ENCODE measurements around the gene SDCCAG8.
A peak's percentile ranks its signal among the peaks of the same experiment; 100 is the strongest.

Gene SDCCAG8

DNA sequence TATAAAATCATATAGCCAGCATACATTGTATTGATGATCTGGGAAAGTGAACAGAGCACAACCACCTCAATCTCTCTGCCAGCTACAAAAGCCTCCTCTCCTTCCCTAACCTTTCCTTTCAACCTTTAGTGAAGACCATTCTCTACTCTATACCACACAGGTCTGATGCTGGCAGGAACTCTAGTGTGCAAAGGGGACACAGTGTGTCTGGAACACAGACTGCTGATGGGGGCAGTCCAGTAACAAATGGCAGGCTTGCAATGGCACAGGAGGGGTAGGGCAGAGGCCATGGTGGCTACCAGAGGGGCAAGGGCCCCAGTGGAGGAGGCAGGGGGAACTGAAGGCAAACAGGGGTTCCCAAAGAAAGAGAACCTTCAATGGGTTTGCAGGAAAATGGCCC lies 37.8 kb upstream of the SDCCAG8 start:
- CTCF ChIA-PET: no interaction called here
- no peak for DNase-seq (ENCODE audit: extremely low spot score)
- no peak for TF ChIP-seq SUZ12 (IDR thresholded peaks at IDR 0.05)
- no peak for TF ChIP-seq ZNF384 (IDR thresholded peaks at IDR 0.05)
- TF ChIP-seq ARNT (IDR thresholded peaks at IDR 0.05): no peak
- no peak for TF ChIP-seq FOXM1 (IDR thresholded peaks at IDR 0.05; ENCODE audit: borderline replicate concordance)
- TF ChIP-seq CTBP1 (IDR thresholded peaks at IDR 0.05; ENCODE audit: borderline replicate concordance): no peak
- TF ChIP-seq TARDBP (IDR thresholded peaks at IDR 0.05): no peak
- no peak for TF ChIP-seq FOXK2 (IDR thresholded peaks at IDR 0.05)
- no peak for TF ChIP-seq NFRKB (IDR thresholded peaks at IDR 0.05)
- TF ChIP-seq BHLHE40 (IDR thresholded peaks at IDR 0.05; ENCODE audit: borderline replicate concordance): no peak
- no peak for TF ChIP-seq LEF1 (IDR thresholded peaks at IDR 0.05; ENCODE audit: borderline replicate concordance)
- no peak for TF ChIP-seq HDGF (IDR thresholded peaks at IDR 0.05; ENCODE audit: borderline replicate concordance)
- TF ChIP-seq ELF4 (IDR thresholded peaks at IDR 0.05): no peak
- TF ChIP-seq L3MBTL2 (conservative IDR thresholded peaks at IDR 0.05): no peak
- TF ChIP-seq, protein P1, sequence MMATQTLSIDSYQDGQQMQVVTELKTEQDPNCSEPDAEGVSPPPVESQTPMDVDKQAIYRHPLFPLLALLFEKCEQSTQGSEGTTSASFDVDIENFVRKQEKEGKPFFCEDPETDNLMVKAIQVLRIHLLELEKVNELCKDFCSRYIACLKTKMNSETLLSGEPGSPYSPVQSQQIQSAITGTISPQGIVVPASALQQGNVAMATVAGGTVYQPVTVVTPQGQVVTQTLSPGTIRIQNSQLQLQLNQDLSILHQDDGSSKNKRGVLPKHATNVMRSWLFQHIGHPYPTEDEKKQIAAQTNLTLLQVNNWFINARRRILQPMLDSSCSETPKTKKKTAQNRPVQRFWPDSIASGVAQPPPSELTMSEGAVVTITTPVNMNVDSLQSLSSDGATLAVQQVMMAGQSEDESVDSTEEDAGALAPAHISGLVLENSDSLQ (IDR thresholded peaks at IDR 0.05): no peak
- no peak for TF ChIP-seq SP1 (IDR thresholded peaks at IDR 0.05)
- no peak for TF ChIP-seq FOXA1 (IDR thresholded peaks at IDR 0.05)
- POLR2A ChIA-PET: interaction anchor here (0.9 kb wide), 1 partner anchor 38 kb away, joined by 3 read pairs; the partner anchor contains the start of gene SDCCAG8

GRCh38 chr1:243227622-243228021 lies 28.2 kb upstream of the SDCCAG8 start:
- TF ChIP-seq TARDBP (IDR thresholded peaks at IDR 0.05) (no peak), FOXK2 (IDR thresholded peaks at IDR 0.05) (no peak), HDGF (IDR thresholded peaks at IDR 0.05; ENCODE audit: borderline replicate concordance) (no peak), FOXM1 (IDR thresholded peaks at IDR 0.05; ENCODE audit: borderline replicate concordance) (no peak), ZNF384 (IDR thresholded peaks at IDR 0.05) (no peak), FOXA1 (IDR thresholded peaks at IDR 0.05) (no peak)
- TF ChIP-seq, protein P1 (IDR thresholded peaks at IDR 0.05): no peak
- DNase-seq (ENCODE audit: extremely low spot score): no peak
- ChIA-PET POLR2A (no interaction called here), CTCF (no interaction called here)

DNA sequence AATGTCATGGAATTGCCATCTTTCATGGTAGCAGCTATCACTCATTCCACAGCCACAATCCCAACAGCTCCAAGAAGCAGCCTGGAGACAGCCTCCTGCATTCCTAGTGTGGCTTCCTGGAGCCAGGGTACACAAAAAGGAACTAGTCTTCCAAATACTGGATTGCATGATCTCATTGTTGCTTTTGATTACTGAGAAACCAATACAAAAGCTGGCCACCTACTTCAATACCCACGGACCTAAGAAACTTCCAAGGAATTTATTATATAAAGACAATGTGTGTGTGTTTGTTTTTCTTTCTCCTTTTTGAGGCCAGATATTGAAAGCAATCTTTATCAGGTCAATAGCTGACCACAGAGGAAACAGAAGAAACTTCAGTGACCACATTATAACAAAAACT lies 26.3 kb upstream of the SDCCAG8 start:
- TF ChIP-seq CTBP1 (IDR thresholded peaks at IDR 0.05; ENCODE audit: borderline replicate concordance): no peak
- no peak for TF ChIP-seq FOXK2 (IDR thresholded peaks at IDR 0.05)
- no peak for TF ChIP-seq L3MBTL2 (conservative IDR thresholded peaks at IDR 0.05)
- TF ChIP-seq FOXM1 (IDR thresholded peaks at IDR 0.05; ENCODE audit: borderline replicate concordance): no peak
- ChIA-PET CTCF (no interaction called here), POLR2A (no interaction called here)
- DNase-seq (ENCODE audit: extremely low spot score): no peak

GRCh38 chr1:243230914-243231313 lies 24.9 kb upstream of the SDCCAG8 start:
- CTCF ChIA-PET: no interaction called here
- peak; percentile 17 for DNase-seq (ENCODE audit: extremely low spot score)
- POLR2A ChIA-PET: no interaction called here

GRCh38 chr1:243233908-243234307 lies 21.9 kb upstream of the SDCCAG8 start:
- ChIA-PET POLR2A (interaction anchor here (2.2 kb wide), 1 partner anchor 21 kb away, joined by 12 read pairs; the partner anchor contains the start of genes CEP170 and SDCCAG8), CTCF (no interaction called here)
- no peak for TF ChIP-seq NFRKB (IDR thresholded peaks at IDR 0.05)
- TF ChIP-seq FOXM1 (IDR thresholded peaks at IDR 0.05; ENCODE audit: borderline replicate concordance): no peak
- no peak for TF ChIP-seq FOXK2 (IDR thresholded peaks at IDR 0.05)
- no peak for TF ChIP-seq ZNF384 (IDR thresholded peaks at IDR 0.05)
- no peak for TF ChIP-seq ARNT (IDR thresholded peaks at IDR 0.05)
- TF ChIP-seq L3MBTL2 (conservative IDR thresholded peaks at IDR 0.05): no peak
- no peak for TF ChIP-seq HDGF (IDR thresholded peaks at IDR 0.05; ENCODE audit: borderline replicate concordance)
- no peak for TF ChIP-seq SP1 (IDR thresholded peaks at IDR 0.05)
- no peak for DNase-seq (ENCODE audit: extremely low spot score)

More at GRCh38 chr1:243230914-243231313, 24.9 kb upstream of the SDCCAG8 start:
- TF ChIP-seq FOXA1 (IDR thresholded peaks at IDR 0.05): no peak
- TF ChIP-seq, protein P1 (IDR thresholded peaks at IDR 0.05): peak; percentile 94
- TF ChIP-seq NFRKB (IDR thresholded peaks at IDR 0.05): no peak
- peak; percentile 93 for TF ChIP-seq ZNF384 (IDR thresholded peaks at IDR 0.05)
- TF ChIP-seq HDGF (IDR thresholded peaks at IDR 0.05; ENCODE audit: borderline replicate concordance): no peak

- no peak for DNase-seq (ENCODE audit: extremely low spot score)
- ChIA-PET CTCF (interaction anchor here (0.8 kb wide), 1 partner anchor 10 kb away, joined by 3 read pairs; no protein-coding TSS in a partner anchor), POLR2A (interaction anchor here (2.2 kb wide), 1 partner anchor 20 kb away, joined by 12 read pairs; the partner anchor contains the start of genes CEP170 and SDCCAG8)
- TF ChIP-seq FOXA1 (IDR thresholded peaks at IDR 0.05) (no peak), SUZ12 (IDR thresholded peaks at IDR 0.05) (no peak)
Measured at GRCh38 chr1:243234978-243235647, 20.7 kb upstream of the SDCCAG8 start.
